DMS114 treated with DMSO at 0.1 percent for 48 hours (cell line): Measurements from ENCODE around the gene MYL7.
"Not testable (repeated sequence)": the region's sequence is repeated elsewhere in the genome, so short reads cannot be mapped to it uniquely, and the experiment has no call there.

Source experiments
- DNase-seq: peaks from one replicate; lab custom pipeline; 2025; ENCODE audit not compliant: unreplicated experiment; lab: John Stamatoyannopoulos, UW

Gene MYL7, protein sequence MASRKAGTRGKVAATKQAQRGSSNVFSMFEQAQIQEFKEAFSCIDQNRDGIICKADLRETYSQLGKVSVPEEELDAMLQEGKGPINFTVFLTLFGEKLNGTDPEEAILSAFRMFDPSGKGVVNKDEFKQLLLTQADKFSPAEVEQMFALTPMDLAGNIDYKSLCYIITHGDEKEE

DNA sequence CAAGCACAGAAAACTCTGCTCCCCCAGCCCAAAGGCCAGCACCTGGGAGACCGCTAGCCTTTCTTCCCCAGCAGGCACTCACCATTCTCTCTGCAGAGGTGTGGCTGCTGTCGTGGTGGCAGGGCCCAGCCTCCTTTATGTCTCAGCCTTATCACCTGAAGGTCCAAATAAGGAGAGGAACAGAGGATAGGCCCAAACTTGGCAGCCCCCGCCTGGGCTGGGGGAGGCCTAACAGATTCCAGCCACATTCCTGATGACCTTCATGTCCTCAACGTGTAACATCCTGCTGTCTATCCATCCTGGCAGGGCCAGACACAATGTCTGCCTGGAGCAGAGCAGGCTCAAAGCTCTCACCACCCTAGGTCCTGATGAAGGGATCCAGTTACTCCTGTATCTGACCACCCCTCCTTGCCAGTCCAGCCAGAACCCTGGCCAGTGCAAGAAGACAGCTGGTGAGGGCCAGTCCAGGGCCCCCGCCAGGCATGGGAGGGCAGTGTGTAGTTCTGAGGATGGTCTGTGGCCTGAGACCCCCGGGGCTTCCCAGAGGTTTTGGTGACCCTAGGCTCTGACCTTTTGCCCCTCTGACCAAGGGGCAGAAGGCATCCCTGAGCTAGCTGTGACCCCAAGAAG lies at the start of gene MYL7:
Gene MYL7, minus strand, starts transcription at position 112 of the 630 bp plus-strand sequence. Its CDS starts 27 bp downstream, at position 85.
- no peak for DNase-seq

DNA sequence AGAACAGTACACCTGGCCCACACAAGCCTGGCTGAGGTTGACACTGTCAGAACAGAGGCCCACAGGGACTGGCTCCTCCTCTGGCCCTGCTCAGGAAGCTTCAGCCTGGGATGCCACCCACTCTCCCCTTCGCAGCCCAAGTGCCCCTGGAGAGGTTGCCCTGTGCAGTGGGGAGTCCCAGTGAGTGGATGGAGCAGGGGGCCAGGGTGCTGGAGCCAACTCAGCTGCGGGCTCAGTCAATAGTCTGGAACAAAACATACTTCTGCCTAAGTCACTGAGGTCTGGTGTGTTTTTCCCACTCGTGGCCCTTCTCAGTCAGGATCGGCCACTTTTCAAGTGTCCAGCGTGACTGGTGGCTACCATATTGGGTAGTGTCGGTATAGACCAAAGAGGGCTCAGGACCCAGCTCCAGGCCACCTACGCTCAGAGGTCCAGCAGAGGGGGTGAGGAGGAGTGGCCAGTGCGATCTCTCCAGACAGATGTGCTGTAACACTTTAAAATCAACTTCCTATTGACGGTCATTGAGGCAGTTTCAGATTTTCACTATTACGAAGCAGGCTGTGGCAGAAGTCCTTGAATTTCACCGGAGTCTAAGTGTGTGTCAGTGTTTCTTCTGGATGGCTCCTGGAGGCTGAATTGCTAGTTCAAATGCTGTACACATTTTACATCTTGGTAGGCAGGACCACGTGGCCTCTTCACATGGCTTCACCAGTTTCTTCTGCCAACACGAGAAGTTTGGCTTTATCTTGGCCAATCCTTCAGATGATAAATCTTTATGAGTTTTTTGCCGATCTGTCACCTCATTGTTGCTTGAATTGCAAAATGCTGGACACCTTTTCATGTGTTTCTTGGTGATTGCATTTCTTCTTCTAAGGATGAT lies 49.1 kb upstream of the MYL7 start:
- no peak for DNase-seq

DNA sequence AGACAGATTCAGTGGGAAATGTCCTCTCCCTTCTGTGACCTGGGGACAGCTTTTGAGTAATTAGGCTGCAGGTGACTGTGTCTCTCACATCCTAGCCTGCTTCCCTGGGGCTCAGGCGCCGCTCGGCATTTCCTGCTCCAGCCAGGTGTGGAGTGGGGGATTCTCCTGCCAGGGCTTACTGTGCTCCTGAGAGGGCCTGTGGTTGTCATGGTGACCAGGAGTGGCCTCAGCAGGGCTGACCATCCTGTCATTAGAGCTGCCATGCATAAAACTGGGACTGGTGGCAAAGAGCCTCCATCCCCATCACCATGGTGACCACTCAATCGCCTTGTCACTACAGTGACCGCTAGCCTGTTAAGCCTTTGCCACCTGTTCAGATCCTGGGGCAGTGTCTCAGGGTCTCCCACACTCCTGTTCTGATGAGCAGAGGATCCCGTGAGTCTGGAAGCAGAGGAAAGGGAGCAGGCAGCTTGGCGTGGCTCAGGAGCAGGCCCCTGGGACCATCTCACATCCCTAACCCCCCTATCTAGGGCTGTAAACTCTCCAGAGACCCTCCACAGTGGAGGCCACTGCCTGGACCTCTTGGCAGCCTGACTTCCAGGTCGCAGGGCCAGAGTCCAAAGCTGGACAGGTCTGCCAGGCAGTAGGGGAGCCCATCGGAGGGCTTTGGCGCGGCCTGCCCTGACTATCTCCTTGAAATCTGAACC lies 48.3 kb upstream of the MYL7 start, which contains the start of gene GCK:
Gene GCK, minus strand, starts transcription at position 154 of the 707 bp plus-strand sequence. CDS start 486 bp downstream, outside the sequence.
- DNase-seq, result no peak

DNA sequence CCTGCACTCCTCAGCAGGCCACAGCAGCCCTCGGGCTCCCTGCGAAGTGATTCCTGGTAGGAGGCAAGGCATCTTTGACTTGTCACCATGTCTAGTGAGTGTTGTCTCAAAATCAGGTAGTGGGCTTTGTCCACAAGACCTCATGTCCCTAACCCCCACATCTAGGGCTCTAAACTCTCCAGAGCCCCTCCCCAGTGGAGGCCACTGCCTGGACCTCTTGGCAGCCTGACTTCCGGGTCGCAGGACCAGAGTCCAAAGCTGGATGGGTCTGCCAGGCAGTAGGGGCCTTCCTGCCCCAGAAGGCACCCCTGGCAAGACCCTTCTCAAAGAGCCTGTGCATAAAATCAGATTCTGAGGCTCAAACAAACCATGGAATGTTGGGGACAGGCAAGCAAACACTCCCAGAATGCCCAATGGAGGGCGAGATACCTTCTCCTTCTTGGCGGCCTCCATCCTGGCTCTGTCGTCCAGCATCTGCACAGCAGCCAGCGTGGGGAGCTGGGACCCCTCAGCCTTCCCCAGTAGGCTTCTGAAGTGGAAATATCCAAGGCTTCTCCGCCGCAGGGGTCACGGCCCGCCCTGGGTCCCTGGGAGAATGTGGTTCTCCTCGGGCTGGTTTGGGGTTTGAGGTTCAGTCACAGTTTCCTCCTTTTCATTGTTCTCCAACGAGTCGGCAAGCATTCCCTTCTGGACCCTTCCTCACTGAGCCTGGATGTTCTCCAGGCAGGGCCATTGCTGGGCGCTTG lies 47.5 kb upstream of the MYL7 start:
- no peak for DNase-seq

DNA sequence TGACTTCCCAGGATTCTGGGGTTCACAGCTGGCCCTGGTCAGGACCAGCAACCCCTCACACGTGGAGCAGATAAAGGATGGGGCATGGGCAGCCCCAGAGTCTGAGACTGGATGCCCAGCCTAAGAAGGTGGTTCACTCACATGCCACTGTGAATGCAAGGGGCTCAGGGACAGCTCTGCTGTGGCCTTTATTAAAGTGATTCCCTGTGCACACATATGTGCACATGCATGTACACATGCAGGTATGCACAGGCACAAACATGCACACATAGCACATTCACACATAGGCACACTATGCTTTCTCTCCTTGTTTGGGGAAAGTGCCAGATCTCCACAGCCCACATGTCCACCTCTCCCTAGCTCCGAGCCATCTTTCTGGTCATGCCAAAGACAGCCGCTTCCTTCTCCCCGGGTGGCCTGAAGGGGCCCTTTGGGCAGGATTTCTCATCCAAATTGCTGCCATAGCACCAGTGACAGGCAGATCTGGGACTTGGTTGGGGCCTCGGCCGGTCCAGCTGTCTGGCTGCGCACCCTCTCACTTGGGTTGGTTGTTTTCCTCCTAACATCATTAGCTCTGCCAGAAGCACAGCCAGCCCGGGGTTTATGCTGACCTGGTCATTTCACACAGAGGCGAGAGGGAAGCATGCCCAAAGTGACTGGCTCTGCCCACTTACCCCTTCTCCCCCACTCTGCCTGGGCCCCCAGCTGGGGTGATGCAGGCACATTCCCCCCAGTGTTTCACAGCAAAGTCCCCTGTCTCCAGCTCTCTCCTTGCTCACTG lies 46.7 kb upstream of the MYL7 start:
- DNase-seq, result no peak

DNA sequence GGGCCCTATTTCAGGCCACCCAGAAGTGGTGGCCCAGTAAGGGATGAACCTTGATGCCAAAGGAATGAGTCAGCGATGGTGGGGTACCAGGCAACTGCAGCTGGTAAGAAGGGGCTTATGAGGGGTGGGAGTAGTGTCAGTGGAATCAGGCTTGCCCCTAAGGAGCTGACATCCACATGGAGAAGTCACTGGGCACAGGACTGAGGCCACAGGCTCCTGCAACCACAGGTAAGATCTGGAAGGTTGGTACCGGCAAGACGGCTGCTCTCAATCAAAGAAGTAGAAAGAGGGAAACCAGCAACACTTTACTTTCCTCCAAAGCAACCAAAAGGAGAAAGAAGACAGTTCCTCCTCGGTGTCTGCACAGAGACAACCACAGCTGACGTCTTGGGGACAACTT lies 45.6 kb upstream of the MYL7 start:
- DNase-seq, result no peak

DNA sequence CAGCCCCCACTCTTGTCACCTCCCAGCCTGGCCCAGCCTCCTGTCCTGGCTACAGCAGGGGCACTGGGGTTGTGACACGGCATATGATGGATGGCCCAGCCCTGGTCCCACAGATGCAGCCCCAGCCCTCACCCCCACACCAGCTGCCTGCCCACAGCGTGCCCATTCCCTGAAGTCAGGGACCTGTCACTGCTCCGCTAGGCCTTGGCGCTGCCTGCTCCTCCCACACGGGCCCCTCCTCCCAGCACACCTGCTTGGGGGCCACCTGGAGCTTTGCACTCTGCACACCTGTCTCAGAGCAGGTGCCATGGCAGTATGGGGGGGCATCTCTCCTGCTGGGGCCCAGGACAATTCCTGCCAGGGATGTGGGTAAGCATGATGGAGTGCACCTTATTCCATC lies 44.6 kb upstream of the MYL7 start:
- DNase-seq, result no peak

DNA sequence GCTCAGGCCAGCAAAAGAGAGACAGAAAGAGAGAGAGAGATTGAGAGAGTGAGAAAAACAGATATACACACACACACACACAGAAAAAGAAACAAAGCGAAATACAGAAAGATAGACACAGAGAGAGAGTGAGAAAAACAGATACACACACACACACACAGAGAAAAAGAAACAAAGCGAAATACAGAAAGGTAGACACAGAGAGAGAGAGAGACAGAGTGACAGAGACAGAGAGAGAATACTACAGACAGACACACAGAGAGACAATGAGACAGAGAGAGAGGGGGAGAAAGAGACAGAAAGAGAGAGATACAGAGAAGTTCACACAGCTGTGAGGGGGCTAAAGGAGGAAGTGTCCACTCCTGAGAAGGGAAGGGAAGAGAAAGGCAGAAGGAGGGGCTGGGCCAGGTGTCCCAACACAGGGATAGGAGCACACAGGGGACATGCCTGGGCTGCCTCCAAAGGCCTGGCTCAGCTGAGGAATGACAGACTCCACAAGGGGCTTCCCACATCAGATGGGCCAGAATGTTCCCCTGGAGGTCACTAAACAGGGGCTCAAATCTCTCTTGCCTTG lies 43.8 kb upstream of the MYL7 start:
- no peak for DNase-seq

DNA sequence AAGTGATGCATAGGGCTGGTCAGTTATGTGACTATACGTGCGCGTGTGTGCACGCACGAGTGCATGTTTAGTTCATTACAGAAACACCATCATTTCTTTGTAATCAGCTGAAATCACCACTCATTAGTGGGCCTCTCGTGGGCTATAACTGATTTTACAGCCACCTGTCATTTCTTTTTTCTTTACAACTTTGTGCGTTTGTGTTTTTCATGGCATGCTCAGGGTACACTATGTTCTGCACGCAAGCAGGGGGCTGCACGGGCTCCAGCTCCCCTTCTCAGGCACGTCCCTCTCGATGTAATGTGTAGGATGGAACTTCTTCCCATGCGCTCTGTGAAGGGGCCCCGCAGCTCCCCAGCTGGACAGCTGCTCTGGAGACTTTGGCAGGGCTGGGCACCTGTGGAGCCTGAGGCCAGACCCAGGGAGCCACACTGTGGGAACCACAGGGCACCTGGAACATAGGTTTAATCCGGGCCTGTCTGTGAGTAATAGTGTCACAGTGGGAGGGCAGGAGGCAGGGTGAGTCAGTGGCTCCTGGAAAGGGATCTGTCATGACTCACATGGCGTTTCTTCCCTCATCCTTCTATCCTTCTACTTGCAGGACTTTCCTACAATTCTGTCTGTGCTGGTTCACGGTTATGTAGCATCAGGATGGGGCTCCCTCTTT lies 43.2 kb upstream of the MYL7 start:
- no peak for DNase-seq

DNA sequence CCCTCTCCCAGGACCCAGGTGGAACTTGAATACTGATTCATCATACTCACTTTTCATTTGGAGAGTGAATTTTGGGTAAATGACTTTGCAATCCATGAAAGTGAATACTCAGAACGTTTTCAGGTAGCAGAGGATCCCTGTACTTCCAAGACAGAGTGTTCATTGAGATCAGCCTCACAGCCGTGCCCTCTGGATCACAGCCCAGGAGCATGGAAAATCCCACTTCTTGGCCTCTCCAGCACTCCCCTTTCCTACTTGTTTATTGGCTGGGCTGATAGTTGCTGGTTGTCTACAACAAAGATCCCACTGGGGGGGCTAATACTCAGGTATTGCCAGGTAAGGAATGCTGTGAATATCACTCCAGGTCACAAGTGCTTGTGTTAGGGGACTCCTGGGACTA lies 42.3 kb upstream of the MYL7 start:
- no peak for DNase-seq

DNA sequence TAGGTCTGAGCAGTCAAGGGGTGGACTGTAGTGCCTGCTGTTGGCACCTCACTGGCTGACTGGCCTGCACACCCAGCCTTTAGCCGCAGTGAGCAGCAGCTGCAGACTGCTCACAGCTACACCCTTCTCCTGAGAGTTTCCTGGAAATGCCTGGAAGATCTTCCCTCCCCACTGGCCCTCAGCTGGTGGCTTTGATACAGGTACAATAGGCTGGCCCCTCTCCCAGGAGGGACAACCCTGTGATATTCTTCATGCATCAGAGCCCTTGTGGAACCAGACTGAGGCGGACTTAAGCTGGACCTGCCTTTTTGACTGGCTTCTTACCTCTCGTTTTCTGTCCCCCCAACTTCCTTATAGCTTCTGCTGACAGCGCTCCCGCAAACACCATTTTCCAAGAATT lies 41.7 kb upstream of the MYL7 start:
- DNase-seq, result no peak

DNA sequence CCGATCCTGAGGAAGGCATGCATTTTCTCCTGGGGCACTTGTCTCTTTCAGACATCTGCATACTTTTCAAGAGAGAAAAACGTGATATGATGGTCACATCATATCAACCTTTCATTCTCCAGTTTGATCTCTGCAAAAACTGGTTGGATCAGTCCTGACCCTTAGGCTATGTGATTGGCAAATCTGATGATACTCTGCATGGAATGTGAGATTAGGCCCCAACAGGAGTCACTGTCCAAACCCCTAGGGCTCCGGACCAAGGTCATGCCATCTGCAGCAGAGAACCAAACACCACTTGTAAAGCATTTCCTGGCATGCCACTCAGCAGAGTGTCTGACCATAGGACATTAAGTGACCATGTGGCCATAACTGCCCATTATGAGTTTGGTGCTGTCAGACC lies 39.5 kb upstream of the MYL7 start:
- no peak for DNase-seq

DNA sequence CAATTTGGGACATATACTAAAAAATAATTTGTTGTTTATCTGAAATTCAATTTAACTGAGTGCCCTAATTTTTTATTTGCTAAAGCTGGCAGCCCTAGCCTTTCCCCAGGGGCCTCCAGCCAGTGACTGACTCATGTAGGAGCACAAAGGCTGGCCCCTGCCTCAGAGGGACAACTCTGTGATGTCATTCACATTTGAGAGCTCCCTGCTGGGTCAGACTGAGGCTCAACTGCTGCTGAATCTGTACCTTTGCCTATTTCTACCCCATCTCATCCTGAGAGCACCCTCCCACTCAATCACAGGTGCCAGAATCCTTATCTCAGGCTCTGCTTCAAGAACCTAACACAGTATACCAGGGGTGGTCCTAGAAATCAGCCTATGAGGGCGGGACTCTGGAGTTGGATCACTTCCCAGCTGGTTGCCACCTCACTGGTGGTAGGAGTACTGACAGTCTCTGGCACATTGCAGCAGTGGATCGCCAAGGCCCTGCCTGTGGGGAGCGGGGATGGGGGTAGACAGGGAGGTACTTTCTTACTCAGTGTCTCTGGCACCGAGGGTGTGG lies 36.5 kb upstream of the MYL7 start:
- no peak for DNase-seq

DNA sequence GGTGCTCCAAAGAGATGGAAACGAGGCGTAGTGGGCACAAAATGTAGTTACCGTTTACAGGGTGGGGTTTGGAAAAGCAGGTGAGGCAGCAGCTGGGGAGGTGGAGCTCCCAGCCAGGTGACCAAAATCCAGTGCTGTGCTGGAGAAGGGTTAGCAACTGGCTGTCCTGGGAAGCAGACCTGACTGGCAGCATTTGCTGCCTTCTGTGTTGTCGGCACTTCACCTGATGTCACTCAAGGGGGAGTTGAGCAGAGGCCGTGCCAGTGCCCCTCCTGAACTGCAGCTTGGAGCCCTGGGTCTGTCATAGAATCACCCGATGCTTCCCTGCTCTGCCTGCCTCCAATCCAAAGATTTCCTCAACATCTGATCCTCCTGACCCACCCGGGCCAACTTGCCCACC lies 35.4 kb upstream of the MYL7 start:
- DNase-seq, result no peak

DNA sequence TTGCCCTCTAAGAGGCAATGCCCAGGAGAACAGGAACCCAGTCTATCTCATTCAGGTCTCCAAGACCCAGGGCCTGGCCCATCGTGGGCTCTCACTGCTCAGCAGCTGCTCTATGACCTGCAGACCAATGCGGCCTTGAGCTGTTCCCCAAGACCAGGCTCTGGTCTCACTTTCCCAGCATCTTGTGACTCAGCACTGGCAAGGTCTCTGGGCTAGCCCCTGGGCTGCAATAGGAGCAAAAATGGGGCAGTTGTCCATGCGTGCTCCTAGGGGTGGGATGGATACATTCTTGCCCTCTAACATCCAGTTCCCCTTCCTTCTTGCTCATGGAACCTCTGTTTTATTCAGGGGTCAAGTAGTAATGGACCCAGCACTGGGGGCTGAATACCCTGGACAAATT lies 34.6 kb upstream of the MYL7 start:
- no peak for DNase-seq

DNA sequence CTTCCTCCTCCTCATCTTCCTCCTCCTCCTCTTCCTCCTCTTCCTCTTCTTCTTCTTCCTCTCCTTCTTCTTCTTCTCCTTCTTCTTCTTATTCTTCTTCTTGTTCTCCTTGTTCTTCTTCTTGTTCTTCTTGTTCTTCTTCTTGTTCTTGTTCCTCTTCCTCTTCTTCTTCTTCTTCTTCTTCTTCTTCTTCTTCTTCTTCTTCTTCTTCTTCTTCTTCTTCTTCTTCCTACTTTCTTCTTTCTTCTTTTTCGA lies 33.5 kb upstream of the MYL7 start:
- DNase-seq, result not testable (repeated sequence)

DNA sequence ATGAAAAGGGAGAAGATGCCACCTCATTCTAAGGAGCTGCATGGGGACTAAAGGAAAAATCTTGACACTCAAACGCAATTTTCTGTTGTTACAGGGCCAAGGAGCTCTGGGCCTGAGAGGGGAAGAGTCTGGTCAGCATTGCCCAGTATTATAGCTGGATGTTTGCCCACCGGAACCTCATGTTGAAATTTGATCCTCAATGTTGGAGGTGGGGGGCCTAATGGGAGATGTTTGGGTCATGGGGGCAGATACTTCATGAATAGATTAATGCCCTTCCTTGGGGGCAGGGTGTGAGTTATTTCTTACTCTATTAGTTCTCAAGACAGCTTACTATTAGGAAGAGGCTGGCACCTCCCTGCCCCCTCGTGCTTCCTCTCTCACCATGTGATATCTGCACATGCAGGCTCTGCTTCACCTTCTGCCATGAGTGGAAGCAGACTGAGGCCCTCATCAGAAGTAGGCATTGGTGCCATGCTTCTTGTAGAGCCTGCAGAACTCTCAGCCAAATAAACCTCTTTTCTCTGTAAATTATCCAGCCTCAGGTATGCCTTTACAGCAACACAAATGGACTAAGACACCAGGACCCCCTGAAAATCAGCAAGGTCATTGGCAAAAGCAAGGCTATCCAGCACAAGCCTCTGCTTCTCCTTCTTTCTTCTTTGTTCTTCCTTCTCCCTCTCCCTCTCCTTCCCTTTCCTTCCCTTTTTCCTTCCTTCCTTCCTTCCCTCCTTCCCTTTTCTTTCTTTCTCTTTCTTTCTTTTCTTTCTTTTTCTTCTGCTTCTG lies 33.0 kb upstream of the MYL7 start:
- no peak for DNase-seq

DNA sequence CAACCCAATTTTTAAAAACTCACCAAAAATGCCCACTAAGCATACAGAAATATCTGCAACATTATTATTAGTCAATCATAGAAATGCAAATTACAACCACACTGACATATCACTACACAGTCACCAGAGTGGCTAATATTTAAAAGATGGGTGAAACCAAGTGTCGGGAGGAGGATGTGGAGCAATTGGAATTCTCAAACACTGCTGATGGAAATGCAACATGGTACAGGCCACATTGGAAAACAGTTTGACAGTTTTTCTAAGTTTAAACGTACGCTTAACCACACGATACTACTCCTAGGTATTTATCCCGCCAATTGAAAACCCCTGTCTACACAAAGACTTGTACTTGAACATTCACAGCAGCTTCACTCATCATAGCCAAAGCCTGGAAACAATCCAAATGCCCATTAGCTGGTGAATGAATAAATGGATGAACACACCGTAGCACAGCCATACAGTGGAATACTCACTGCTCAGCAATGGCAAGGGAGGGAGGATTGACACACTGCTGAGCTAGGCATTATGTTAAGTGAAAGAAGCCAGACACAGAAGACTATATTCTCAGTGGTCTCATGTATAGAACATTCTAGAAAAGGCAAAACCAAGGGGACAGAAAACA lies 31.8 kb upstream of the MYL7 start:
- DNase-seq, result no peak
